Lung (tissue), 12 donors: ENCODE data around the gene GOLT1A. TPM values are rescaled to one million over a fixed set of nuclear protein-coding genes. Genes with fewer than 3 reads are reported as not detected.
"Not testable (repeated sequence)": the region's sequence is repeated elsewhere in the genome, so short reads cannot be mapped to it uniquely, and the experiment has no call there.

Source experiments
- ATAC-seq: fragments of 200-7000 bp; cut with Tn5 transposase; one replicate; pipeline ENCODE4 v1.9.1; 2020; ENCODE audit warnings: moderate number of reproducible peaks; ENCODE audit not compliant: insufficient read depth, low FRiP score
- DNase-seq, 3 donors: peaks; one replicate each; pipeline ENCODE4 v3.0.0-alpha.2; 2013 to 2017
- H3K27ac ChIP-seq, 2 donors: one replicate each; pipeline ENCODE4 v1.5.1; 2013; ENCODE audit warnings: mild to moderate bottlenecking in 2 of 2, moderate library complexity in 2 of 2, control low read depth in 1 of 2, inconsistent platforms in 1 of 2, low read depth in 1 of 2, low read length in 1 of 2
- H3K27me3 ChIP-seq, 3 donors: one replicate each; pipeline ENCODE4 v1.5.1; 2013; ENCODE audit warnings: low read length in 2 of 3; ENCODE audit not compliant: control insufficient read depth in 3 of 3, insufficient read depth in 3 of 3
- H3K36me3 ChIP-seq, 4 donors: one replicate each; pipeline ENCODE4 v1.5.1; 2013; ENCODE audit warnings: low read length in 4 of 4, mild to moderate bottlenecking in 1 of 4, moderate library complexity in 1 of 4; ENCODE audit not compliant: control insufficient read depth in 4 of 4, insufficient read depth in 4 of 4
- H3K4me1 ChIP-seq, 5 donors: one replicate each; pipeline ENCODE4 v1.5.1; 2013; ENCODE audit warnings: low read length in 5 of 5, mild to moderate bottlenecking in 2 of 5, moderate library complexity in 1 of 5; ENCODE audit not compliant: control insufficient read depth in 5 of 5, insufficient read depth in 5 of 5
- H3K4me3 ChIP-seq: one replicate; pipeline ENCODE4 v1.5.1; 2013; ENCODE audit warnings: mild to moderate bottlenecking, control low read depth, moderate library complexity
- H3K9ac ChIP-seq, 2 donors: one replicate each; pipeline ENCODE4 v1.5.1; 2013; ENCODE audit warnings: low read length in 2 of 2, control low read depth in 1 of 2; ENCODE audit not compliant: insufficient read depth in 1 of 2
- H3K9me3 ChIP-seq, 4 donors: one replicate each; pipeline ENCODE4 v1.5.1; 2013; ENCODE audit warnings: low read length in 3 of 4, mild to moderate bottlenecking in 1 of 4, moderate library complexity in 1 of 4; ENCODE audit not compliant: control insufficient read depth in 4 of 4, insufficient read depth in 3 of 4
- CTCF ChIP-seq: IDR thresholded peaks from 2 replicates; pipeline ENCODE4 v1.5.1; 2012; ENCODE audit warnings: mild to moderate bottlenecking; ENCODE audit errors: control extremely low read depth, extremely low read depth
- WGBS, 2 donors: extraction: QIAGEN DNeasy Blood & Tissue Kit; methylation state at CpG; one replicate each; pipeline ENCODE4 v1.1.7; 2013; 5-methylcytosine and 5-hydroxymethylcytosine counted together
- polyA plus RNA-seq, 2 donors: library from polyadenylated mRNA; stranded (reverse); fragments of 200-250 nt; gene quantifications; one replicate each; pipeline ENCODE4 v1.2.1, GENCODE V29; 2013
- total RNA-seq, 2 donors: library from RNA; depleted of rRNA in 1 of 2; stranded (reverse); fragments of >200 nt in 1 of 2; gene quantifications; one replicate each; pipeline ENCODE4 v1.2.1, GENCODE V29; 2014 to 2021
- donor health status: control.
- donor health status: control.
- donor health status: Bipolar disorder and iron deficiency.
- donor health status: healthy.
- donor health status: DM: yes; HTN: yes; CAD: no.

GOLT1A gene
- total and polyA plus RNA-seq, 4 donors = 4.1 to 23.8 (median 7.7) TPM

- 72 to 93% methylated on average over 1 of the region's 1 CpG for WGBS, 2 donors
- H3K36me3 ChIP-seq = peaks cover 0 to 4% (median 1%) of the 10 kb centered on the region in 4 donors
These were observed 26.4 kb upstream of the GOLT1A start for GRCh38 chr1:204240233-204240632.

GRCh38 chr1:204239401-204239800 is 25.6 kb upstream of the GOLT1A start:
- not testable (repeated sequence) for H3K27me3 ChIP-seq, DNase-seq, H3K9ac ChIP-seq, H3K4me1 ChIP-seq, ATAC-seq, H3K9me3 ChIP-seq, H3K4me3 ChIP-seq, H3K36me3 ChIP-seq, H3K27ac ChIP-seq
- WGBS, 2 donors = 83 to 85% methylated on average over 3 of the region's 3 CpGs

More at GRCh38 chr1:204240233-204240632, 26.4 kb upstream of the GOLT1A start:
- Histone ChIP-seq H3K9me3 (no peaks in the 10 kb centered on the region), H3K27me3 (no peaks in the 10 kb centered on the region), H3K4me3 (no peak overlapping the region), H3K9ac (no peak overlapping the region), H3K4me1 (no peaks in the 10 kb centered on the region), H3K27ac (no peak overlapping the region)
- DNase-seq (no peak), ATAC-seq (no peak)
- TF ChIP-seq CTCF = no peak

- 84 to 93% methylated on average over 2 of the region's 2 CpGs for WGBS, 2 donors
- H3K27me3 ChIP-seq, H3K4me3 ChIP-seq, DNase-seq, H3K27ac ChIP-seq, H3K9me3 ChIP-seq, H3K4me1 ChIP-seq, ATAC-seq, H3K9ac ChIP-seq, H3K36me3 ChIP-seq: not testable (repeated sequence)
These were observed 24.7 kb upstream of the GOLT1A start for GRCh38 chr1:204238520-204238919.

- 98 to 100% methylated on average over 1 of the region's 1 CpG for WGBS, 2 donors
- not testable (repeated sequence) for H3K36me3 ChIP-seq, DNase-seq, H3K27me3 ChIP-seq, H3K9me3 ChIP-seq, H3K9ac ChIP-seq, H3K4me1 ChIP-seq, H3K4me3 ChIP-seq, H3K27ac ChIP-seq, ATAC-seq
These were observed 23.7 kb upstream of the GOLT1A start for GRCh38 chr1:204237515-204237914.

GRCh38 chr1:204232526-204232925 is 18.7 kb upstream of the GOLT1A start:
- ATAC-seq = no peak
- no peak overlapping the region for H3K4me3 ChIP-seq

More at GRCh38 chr1:204232526-204232925, 18.7 kb upstream of the GOLT1A start:
- no peaks in the 10 kb centered on the region for H3K27me3 ChIP-seq
- H3K9me3 ChIP-seq = no peaks in the 10 kb centered on the region
- H3K9ac ChIP-seq = no peak overlapping the region
- no peak for DNase-seq
- H3K4me1 ChIP-seq = no peaks in the 10 kb centered on the region
- no peak for TF ChIP-seq CTCF
- H3K36me3 ChIP-seq = peaks cover 3 to 12% (median 6%) of the 10 kb centered on the region in 4 donors
- H3K27ac ChIP-seq = no peak overlapping the region
